ENCODE data around the gene TMEM178B. TPM values are rescaled to one million over a fixed set of nuclear protein-coding genes. Genes with fewer than 3 reads are reported as not detected.

TMEM178B gene
- total and polyA plus RNA-seq, 9 of the 15 experiments (the other 6 are each of a cell fraction or from before 2014, with no cell fraction given), result under 0.01 to 0.03 (median 0.01) TPM; not detected in 5

DNA sequence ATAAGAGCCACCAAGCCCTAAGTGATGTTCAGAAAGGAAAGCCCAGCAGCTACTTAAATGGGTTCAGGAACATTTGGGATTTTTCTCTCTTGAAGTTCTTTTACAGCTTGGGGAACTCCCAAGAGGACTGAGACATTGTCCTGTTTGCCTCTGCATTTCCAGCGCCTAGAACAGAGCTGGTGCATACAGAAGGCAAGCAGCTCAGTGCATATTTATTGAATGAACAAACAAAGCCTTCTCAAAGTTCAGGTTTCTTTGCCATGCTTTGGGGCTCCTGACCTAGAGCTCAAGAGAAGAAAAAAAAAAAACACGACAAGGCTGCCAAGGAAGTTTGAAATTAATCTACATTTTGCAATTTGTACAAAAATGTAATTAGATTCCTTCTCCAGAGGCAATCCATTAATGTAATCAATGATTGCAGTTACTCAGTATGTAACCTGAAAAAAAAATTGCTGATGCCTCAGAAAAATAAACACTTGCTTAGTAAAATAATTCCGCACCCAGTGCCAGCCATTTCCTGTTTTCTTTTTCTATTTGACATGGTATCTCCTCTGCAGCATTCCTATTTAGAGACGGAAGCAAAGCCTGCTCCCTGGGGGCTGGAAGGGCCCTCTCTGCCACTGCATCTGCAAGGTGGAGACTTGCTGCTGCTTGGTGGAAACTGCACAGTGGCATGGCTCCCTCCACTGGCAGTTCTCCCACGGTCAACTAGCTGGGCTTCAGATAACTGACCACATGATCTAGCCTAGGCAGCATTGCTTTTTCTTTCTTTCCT lies 157.3 kb downstream of the TMEM178B start (continued):
- TF ChIP-seq, protein P1, sequence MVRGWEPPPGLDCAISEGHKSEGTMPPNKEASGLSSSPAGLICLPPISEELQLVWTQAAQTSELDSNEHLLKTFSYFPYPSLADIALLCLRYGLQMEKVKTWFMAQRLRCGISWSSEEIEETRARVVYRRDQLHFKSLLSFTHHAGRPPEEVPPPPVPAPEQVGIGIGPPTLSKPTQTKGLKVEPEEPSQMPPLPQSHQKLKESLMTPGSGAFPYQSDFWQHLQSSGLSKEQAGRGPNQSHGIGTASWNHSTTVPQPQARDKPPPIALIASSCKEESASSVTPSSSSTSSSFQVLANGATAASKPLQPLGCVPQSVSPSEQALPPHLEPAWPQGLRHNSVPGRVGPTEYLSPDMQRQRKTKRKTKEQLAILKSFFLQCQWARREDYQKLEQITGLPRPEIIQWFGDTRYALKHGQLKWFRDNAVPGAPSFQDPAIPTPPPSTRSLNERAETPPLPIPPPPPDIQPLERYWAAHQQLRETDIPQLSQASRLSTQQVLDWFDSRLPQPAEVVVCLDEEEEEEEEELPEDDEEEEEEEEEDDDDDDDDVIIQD (CRISPR knock-in tag; IDR thresholded peaks at IDR 0.05), result no peak
- no peak for TF ChIP-seq IRF2 (CRISPR knock-in tag; IDR thresholded peaks at IDR 0.05)
- no peak for TF ChIP-seq TEAD1 (CRISPR knock-in tag; IDR thresholded peaks at IDR 0.05)
- TF ChIP-seq KDM2B (CRISPR knock-in tag; IDR thresholded peaks at IDR 0.05), result no peak
- TF ChIP-seq, protein P2, sequence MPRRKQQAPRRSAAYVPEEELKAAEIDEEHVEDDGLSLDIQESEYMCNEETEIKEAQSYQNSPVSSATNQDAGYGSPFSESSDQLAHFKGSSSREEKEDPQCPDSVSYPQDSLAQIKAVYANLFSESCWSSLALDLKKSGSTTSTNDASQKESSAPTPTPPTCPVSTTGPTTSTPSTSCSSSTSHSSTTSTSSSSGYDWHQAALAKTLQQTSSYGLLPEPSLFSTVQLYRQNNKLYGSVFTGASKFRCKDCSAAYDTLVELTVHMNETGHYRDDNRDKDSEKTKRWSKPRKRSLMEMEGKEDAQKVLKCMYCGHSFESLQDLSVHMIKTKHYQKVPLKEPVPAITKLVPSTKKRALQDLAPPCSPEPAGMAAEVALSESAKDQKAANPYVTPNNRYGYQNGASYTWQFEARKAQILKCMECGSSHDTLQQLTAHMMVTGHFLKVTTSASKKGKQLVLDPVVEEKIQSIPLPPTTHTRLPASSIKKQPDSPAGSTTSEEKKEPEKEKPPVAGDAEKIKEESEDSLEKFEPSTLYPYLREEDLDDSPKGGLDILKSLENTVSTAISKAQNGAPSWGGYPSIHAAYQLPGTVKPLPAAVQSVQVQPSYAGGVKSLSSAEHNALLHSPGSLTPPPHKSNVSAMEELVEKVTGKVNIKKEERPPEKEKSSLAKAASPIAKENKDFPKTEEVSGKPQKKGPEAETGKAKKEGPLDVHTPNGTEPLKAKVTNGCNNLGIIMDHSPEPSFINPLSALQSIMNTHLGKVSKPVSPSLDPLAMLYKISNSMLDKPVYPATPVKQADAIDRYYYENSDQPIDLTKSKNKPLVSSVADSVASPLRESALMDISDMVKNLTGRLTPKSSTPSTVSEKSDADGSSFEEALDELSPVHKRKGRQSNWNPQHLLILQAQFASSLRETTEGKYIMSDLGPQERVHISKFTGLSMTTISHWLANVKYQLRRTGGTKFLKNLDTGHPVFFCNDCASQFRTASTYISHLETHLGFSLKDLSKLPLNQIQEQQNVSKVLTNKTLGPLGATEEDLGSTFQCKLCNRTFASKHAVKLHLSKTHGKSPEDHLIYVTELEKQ (CRISPR knock-in tag; IDR thresholded peaks at IDR 0.05), result no peak
- TF ChIP-seq FOXK1 (CRISPR knock-in tag; IDR thresholded peaks at IDR 0.05; ENCODE audit: borderline replicate concordance), result no peak
